ENCODE data around the gene BNC2.

- no peak for TF ChIP-seq CTCF (conservative IDR thresholded peaks at IDR 0.05; ENCODE audit: low read length)
- no peak for TF ChIP-seq EZH2phosphoT487 (IDR thresholded peaks at IDR 0.05; ENCODE audit: borderline replicate concordance)
Measured at GRCh38 chr9:16668734-16669295, 201.7 kb downstream of the BNC2 start.

All from Loucy (cell line).